Measurements from ENCODE around the gene USP1.

The USP1 gene

DNA sequence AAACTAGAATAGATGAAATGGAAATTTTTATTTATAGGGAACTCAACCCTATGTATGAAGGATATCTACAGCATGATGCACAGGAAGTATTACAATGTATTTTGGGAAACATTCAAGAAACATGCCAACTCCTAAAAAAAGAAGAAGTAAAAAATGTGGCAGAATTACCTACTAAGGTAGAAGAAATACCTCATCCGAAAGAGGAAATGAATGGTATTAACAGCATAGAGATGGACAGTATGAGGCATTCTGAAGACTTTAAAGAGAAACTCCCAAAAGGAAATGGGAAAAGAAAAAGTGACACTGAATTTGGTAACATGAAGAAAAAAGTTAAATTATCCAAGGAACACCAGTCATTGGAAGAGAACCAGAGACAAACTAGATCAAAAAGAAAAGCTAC, 7.9 kb downstream of the USP1 start:
- no peak overlapping the region for H3K27ac ChIP-seq (ENCODE audit: low read depth, low read length, poor library complexity, severe bottlenecking)
- H3K79me2 ChIP-seq (ENCODE audit: insufficient read depth, low read length) = peaks cover 36% of the 10 kb centered on the region
- peaks cover 10% of the 10 kb centered on the region for H3K4me1 ChIP-seq (ENCODE audit: insufficient read depth, low read length, severe bottlenecking)
- no peak for TF ChIP-seq EZH2 (IDR thresholded peaks at IDR 0.05; ENCODE audit: borderline replicate concordance, low read length)
- TF ChIP-seq, protein P1, sequence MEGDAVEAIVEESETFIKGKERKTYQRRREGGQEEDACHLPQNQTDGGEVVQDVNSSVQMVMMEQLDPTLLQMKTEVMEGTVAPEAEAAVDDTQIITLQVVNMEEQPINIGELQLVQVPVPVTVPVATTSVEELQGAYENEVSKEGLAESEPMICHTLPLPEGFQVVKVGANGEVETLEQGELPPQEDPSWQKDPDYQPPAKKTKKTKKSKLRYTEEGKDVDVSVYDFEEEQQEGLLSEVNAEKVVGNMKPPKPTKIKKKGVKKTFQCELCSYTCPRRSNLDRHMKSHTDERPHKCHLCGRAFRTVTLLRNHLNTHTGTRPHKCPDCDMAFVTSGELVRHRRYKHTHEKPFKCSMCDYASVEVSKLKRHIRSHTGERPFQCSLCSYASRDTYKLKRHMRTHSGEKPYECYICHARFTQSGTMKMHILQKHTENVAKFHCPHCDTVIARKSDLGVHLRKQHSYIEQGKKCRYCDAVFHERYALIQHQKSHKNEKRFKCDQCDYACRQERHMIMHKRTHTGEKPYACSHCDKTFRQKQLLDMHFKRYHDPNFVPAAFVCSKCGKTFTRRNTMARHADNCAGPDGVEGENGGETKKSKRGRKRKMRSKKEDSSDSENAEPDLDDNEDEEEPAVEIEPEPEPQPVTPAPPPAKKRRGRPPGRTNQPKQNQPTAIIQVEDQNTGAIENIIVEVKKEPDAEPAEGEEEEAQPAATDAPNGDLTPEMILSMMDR (IDR thresholded peaks at IDR 0.05; ENCODE audit: low read length) = no peak
- H3K4me3 ChIP-seq (ENCODE audit: low read depth, low read length, poor library complexity, severe bottlenecking) = no peak overlapping the region
- no peaks in the 10 kb centered on the region for H4K20me1 ChIP-seq (ENCODE audit: insufficient read depth, low read length)
- peaks cover 92% of the 10 kb centered on the region for H3K36me3 ChIP-seq (ENCODE audit: insufficient read depth, low read length)
- H3F3A ChIP-seq (ENCODE audit: insufficient read depth, low read length) = no peaks in the 10 kb centered on the region
- H3K9me2 ChIP-seq (ENCODE audit: low read depth, low read length) = no peaks in the 10 kb centered on the region
- H3K9ac ChIP-seq (ENCODE audit: low read length) = no peak overlapping the region
- no peaks in the 10 kb centered on the region for H3K9me3 ChIP-seq (ENCODE audit: low read length)
- H3K4me2 ChIP-seq (ENCODE audit: low read length) = no peak overlapping the region
- H2AFZ ChIP-seq (ENCODE audit: low read length) = no peak overlapping the region
- H3K27me3 ChIP-seq (ENCODE audit: insufficient read depth, low read length) = no peaks in the 10 kb centered on the region

DNA sequence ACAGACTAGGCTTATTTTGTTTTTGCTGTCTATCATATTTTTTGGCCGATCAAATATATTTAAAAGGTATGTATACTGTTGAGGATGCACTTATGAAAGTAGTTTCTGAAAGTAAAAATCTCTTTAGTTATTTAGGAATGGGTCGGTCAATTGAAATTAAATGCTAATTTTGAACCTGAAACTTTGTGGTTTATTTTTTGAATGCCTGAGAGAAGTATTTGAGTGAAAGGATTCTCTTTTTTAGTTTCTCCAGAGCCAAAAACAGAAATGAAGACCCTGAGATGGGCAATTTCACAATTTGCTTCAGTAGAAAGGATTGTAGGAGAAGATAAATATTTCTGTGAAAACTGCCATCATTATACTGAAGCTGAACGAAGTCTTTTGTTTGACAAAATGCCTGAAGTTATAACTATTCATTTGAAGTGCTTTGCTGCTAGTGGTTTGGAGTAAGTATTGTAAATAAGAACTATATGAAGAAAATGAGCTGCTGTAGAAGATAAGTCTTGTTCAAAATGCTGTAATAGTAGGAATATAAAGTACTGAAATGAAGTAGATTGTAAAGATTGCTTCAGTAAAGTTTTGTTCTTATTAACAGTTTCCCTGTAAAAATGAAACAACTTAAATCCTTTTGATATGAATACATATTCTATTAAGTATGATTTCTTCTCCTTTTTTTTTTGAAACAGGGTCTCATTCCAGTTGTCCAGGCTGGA, 11.5 kb downstream of the USP1 start:
- Histone ChIP-seq H3K36me3 (ENCODE audit: insufficient read depth, low read length) (peaks cover 96% of the 10 kb centered on the region), H3K9ac (ENCODE audit: low read length) (no peak overlapping the region), H3K27me3 (ENCODE audit: insufficient read depth, low read length) (no peaks in the 10 kb centered on the region), H3K27ac (ENCODE audit: low read depth, low read length, poor library complexity, severe bottlenecking) (no peak overlapping the region), H3K79me2 (ENCODE audit: insufficient read depth, low read length) (peaks cover 6% of the 10 kb centered on the region; the same call in 1 of the 2 replicates), H3K4me1 (ENCODE audit: insufficient read depth, low read length, severe bottlenecking) (no peaks in the 10 kb centered on the region), H3K4me3 (ENCODE audit: low read depth, low read length, poor library complexity, severe bottlenecking) (no peak overlapping the region), H3F3A (ENCODE audit: insufficient read depth, low read length) (no peaks in the 10 kb centered on the region), H2AFZ (ENCODE audit: low read length) (no peak overlapping the region), H3K4me2 (ENCODE audit: low read length) (no peak overlapping the region), H3K9me3 (ENCODE audit: low read length) (no peaks in the 10 kb centered on the region), H4K20me1 (ENCODE audit: insufficient read depth, low read length) (no peaks in the 10 kb centered on the region), H3K9me2 (ENCODE audit: low read depth, low read length) (no peaks in the 10 kb centered on the region)
- TF ChIP-seq EZH2 (IDR thresholded peaks at IDR 0.05; ENCODE audit: borderline replicate concordance, low read length) = no peak
- TF ChIP-seq, protein P1 (IDR thresholded peaks at IDR 0.05; ENCODE audit: low read length) = no peak

DNA sequence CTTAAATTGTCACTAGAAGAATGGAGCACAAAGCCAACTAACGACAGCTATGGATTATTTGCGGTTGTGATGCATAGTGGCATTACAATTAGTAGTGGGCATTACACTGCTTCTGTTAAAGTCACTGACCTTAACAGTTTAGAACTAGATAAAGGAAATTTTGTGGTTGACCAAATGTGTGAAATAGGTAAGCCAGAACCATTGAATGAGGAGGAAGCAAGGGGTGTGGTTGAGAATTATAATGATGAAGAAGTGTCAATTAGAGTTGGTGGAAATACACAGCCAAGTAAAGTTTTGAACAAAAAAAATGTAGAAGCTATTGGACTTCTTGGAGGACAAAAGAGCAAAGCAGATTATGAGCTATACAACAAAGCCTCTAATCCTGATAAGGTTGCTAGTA, 13.5 kb downstream of the USP1 start:
- Histone ChIP-seq H3K4me1 (ENCODE audit: insufficient read depth, low read length, severe bottlenecking) (no peaks in the 10 kb centered on the region), H3K9me3 (ENCODE audit: low read length) (no peaks in the 10 kb centered on the region), H3K36me3 (ENCODE audit: insufficient read depth, low read length) (peaks cover 77% of the 10 kb centered on the region), H2AFZ (ENCODE audit: low read length) (no peak overlapping the region), H3K4me3 (ENCODE audit: low read depth, low read length, poor library complexity, severe bottlenecking) (no peak overlapping the region), H3K27ac (ENCODE audit: low read depth, low read length, poor library complexity, severe bottlenecking) (no peak overlapping the region), H3K4me2 (ENCODE audit: low read length) (no peak overlapping the region), H3K9ac (ENCODE audit: low read length) (no peak overlapping the region), H3K79me2 (ENCODE audit: insufficient read depth, low read length) (peaks cover under 1% of the 10 kb centered on the region; the same call in 1 of the 2 replicates), H3F3A (ENCODE audit: insufficient read depth, low read length) (no peaks in the 10 kb centered on the region), H4K20me1 (ENCODE audit: insufficient read depth, low read length) (no peaks in the 10 kb centered on the region), H3K9me2 (ENCODE audit: low read depth, low read length) (no peaks in the 10 kb centered on the region), H3K27me3 (ENCODE audit: insufficient read depth, low read length) (no peaks in the 10 kb centered on the region)
- TF ChIP-seq, protein P1 (IDR thresholded peaks at IDR 0.05; ENCODE audit: low read length) = no peak
- TF ChIP-seq EZH2 (IDR thresholded peaks at IDR 0.05; ENCODE audit: borderline replicate concordance, low read length) = no peak
